Measurements from ENCODE around the gene CHCHD10. TPM values are rescaled to one million over a fixed set of nuclear protein-coding genes. Genes with fewer than 3 reads are reported as not detected.
A peak's percentile ranks its signal among the peaks of the same experiment; 100 is the strongest.

CHCHD10 gene
- 1.6 TPM in 1 of 2 replicates, not detected in the other for total RNA-seq (2014; rRNA removed; shearing (Covaris generic))
- polyA plus RNA-seq (2016; fragmentation: Nextera tagmentation; extraction: Ambion mirVana) = 20.3 and 22.3 TPM in 2 replicates

- Histone ChIP-seq H3K9me2 (ENCODE audit: insufficient read depth) (no peaks in the 10 kb centered on the region), H3K79me2 (ENCODE audit: insufficient read depth) (no peaks in the 10 kb centered on the region), H4K20me1 (ENCODE audit: insufficient read depth) (no peaks in the 10 kb centered on the region), H3K4me3 (peak within 1 kb of the TSS; percentile 78), H2AFZ (peak within 1 kb of the TSS; percentile 94), H3K27ac (no peak within 1 kb of the TSS), H3K9ac (peak within 1 kb of the TSS; percentile 82), H3K9me3 (ENCODE audit: low read depth) (no peaks in the 10 kb centered on the region), H3F3A (ENCODE audit: insufficient read depth) (no peaks in the 10 kb centered on the region), H3K27me3 (replicated peaks; ENCODE audit: insufficient read depth) (no peaks in the 10 kb centered on the region), H3K36me3 (ENCODE audit: low read depth) (no peaks in the 10 kb centered on the region), H3K4me2 (ENCODE audit: unreplicated experiment) (peak within 1 kb of the TSS; percentile 68), H3K4me1 (ENCODE audit: insufficient read depth) (peaks cover 4% of the 10 kb centered on the region)
- in situ Hi-C loops (cut with MboI) = no loop called here
- DNase-seq = peak; percentile 86
- no peak for TF ChIP-seq EZH2phosphoT487 (IDR thresholded peaks at IDR 0.05; ENCODE audit: insufficient read depth, low read depth)
- TF ChIP-seq EZH2 (IDR thresholded peaks at IDR 0.05; ENCODE audit: insufficient read depth, poor library complexity, severe bottlenecking) = no peak
- WGBS, 2 experiments (ENCODE audit: low coverage in 1 of 2, low lambda C conversion rate in 2 of 2, missing lambda C conversion rate in 2 of 2) = 0 to 2% methylated on average over 32 to 59 of the region's 63 CpGs
Observed at GRCh38 chr22:23767673-23768548, at the start of gene CHCHD10. CHCHD10 (minus strand) TSS chr22:23767972; CDS start chr22:23767874, 98 bp downstream.

DNA sequence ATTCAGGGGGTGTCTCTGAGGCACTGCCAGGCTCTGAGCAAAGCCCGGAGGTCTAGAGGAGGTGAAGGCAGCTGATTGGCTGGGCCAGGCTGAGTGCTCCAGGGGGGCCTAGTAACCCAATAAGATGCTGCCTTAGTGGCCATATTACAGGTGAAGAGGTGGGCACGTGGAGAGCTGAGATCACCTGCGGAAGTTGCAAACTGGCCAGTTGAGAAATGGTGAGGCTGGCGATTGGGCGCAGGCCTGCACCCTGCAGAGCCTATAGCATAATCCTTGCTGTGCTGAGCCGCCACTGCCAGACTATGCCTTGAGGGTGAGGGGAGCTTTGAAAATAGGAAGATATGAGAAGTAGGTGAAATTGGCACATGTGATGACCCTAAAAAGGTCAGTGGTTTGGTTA is 49.4 kb upstream of the CHCHD10 start:
- no peak for DNase-seq
- in situ Hi-C loops (cut with MboI) = no loop called here
- no peaks in the 10 kb centered on the region for H3F3A ChIP-seq (ENCODE audit: insufficient read depth)
- H3K79me2 ChIP-seq (ENCODE audit: insufficient read depth) = no peaks in the 10 kb centered on the region
- no peaks in the 10 kb centered on the region for H3K9me2 ChIP-seq (ENCODE audit: insufficient read depth)
- TF ChIP-seq EZH2 (IDR thresholded peaks at IDR 0.05; ENCODE audit: insufficient read depth, poor library complexity, severe bottlenecking) = no peak
- no peak for TF ChIP-seq EZH2phosphoT487 (IDR thresholded peaks at IDR 0.05; ENCODE audit: insufficient read depth, low read depth)
- H3K9ac ChIP-seq = no peak overlapping the region
- no peak overlapping the region for H3K4me2 ChIP-seq (ENCODE audit: unreplicated experiment)
- 92 to 97% methylated on average over 6 of the region's 6 CpGs for WGBS, 2 experiments (ENCODE audit: low coverage in 1 of 2, low lambda C conversion rate in 2 of 2, missing lambda C conversion rate in 2 of 2)
- no peak overlapping the region for H3K27ac ChIP-seq
- no peak overlapping the region for H2AFZ ChIP-seq
- no peaks in the 10 kb centered on the region for H3K27me3 ChIP-seq (replicated peaks; ENCODE audit: insufficient read depth)
- peaks cover 6% of the 10 kb centered on the region; the same call in 1 of the 2 replicates for H3K4me1 ChIP-seq (ENCODE audit: insufficient read depth)
- H3K36me3 ChIP-seq (ENCODE audit: low read depth) = peaks cover 9% of the 10 kb centered on the region
- no peaks in the 10 kb centered on the region for H4K20me1 ChIP-seq (ENCODE audit: insufficient read depth)
- H3K9me3 ChIP-seq (ENCODE audit: low read depth) = no peaks in the 10 kb centered on the region
- no peak overlapping the region for H3K4me3 ChIP-seq

DNA sequence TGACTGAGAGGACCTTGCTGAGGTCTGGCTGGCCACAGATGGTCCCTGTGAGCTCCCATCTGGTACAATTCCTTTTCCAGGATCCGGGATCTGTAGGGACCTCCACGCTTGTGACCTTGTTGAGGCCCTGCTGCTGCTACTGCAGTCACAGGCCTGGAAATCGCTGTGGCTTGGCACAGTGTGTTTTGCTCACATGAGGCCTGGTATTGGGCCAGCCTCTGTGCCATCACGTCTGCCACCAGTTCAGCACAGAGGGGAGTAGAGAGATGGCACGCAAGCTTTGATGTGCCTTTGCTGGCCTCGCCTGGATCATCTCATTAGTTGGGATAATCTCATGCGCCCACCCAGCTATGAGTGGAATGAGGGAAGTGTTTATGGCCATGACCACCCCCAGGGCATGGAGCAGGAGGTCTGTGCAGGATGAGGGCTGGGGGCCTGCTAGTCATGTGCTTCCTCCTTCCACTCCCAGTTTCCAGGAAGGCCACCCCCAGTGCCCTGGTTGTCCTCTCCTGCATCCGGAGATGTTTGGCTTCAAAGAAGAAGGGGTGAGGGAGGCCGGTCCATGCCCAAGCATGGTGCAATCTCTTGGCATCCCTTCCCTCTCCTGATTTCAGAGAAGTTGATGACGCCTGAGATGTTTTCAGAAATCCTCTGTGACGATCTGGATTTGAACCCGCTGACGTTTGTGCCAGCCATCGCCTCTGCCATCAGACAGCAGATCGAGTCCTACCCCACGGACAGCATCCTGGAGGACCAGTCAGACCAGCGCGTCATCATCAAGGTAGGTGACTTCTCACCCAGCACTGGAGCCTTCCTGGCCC is 48.6 kb upstream of the CHCHD10 start:
- H3K27ac ChIP-seq = no peak overlapping the region
- H3K79me2 ChIP-seq (ENCODE audit: insufficient read depth) = no peaks in the 10 kb centered on the region
- no peaks in the 10 kb centered on the region for H3K9me3 ChIP-seq (ENCODE audit: low read depth)
- H3K4me1 ChIP-seq (ENCODE audit: insufficient read depth) = peaks cover 6% of the 10 kb centered on the region; the same call in 1 of the 2 replicates
- no peak overlapping the region for H3K4me3 ChIP-seq
- DNase-seq = peak; percentile 22
- TF ChIP-seq EZH2 (IDR thresholded peaks at IDR 0.05; ENCODE audit: insufficient read depth, poor library complexity, severe bottlenecking) = no peak
- no peak for TF ChIP-seq EZH2phosphoT487 (IDR thresholded peaks at IDR 0.05; ENCODE audit: insufficient read depth, low read depth)
- H3K9me2 ChIP-seq (ENCODE audit: insufficient read depth) = no peaks in the 10 kb centered on the region
- peaks cover 16% of the 10 kb centered on the region for H3K36me3 ChIP-seq (ENCODE audit: low read depth)
- WGBS, 2 experiments (ENCODE audit: low coverage in 1 of 2, low lambda C conversion rate in 2 of 2, missing lambda C conversion rate in 2 of 2) = 70 to 73% methylated on average over 18 of the region's 18 CpGs
- H3K27me3 ChIP-seq (replicated peaks; ENCODE audit: insufficient read depth) = no peaks in the 10 kb centered on the region
- in situ Hi-C loops (cut with MboI) = no loop called here
- no peaks in the 10 kb centered on the region for H3F3A ChIP-seq (ENCODE audit: insufficient read depth)
- H3K4me2 ChIP-seq (ENCODE audit: unreplicated experiment) = no peak overlapping the region
- H4K20me1 ChIP-seq (ENCODE audit: insufficient read depth) = no peaks in the 10 kb centered on the region
- no peak overlapping the region for H3K9ac ChIP-seq
- no peak overlapping the region for H2AFZ ChIP-seq

DNA sequence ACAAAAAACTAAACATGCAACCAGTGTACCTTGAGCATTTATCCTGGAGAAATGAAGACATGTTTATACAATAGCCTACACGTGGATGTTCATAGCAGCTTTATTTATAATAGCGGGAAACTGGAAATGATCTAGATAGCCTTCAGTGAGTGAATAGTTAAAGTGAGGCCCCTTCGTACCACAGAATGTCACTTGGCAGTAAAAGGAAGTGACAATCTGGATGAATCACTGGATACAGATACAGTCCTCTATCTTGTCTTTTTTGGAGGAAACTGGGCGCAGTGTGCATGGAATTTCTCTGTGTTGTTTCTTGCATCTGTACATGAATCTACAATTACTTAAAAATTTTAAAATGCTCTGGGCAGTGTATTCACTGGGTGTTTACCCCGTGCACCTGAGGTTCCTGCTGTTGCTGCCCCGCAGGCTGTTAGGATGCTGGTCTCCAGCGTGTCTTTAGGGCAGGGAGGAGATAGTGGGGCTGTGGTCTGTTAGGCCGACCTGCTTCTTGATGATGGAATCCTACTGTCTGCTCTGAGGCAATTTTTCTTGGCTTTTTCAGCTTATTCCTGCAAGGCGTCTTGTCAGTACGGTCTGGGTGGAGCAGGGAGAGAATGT is 47.9 kb upstream of the CHCHD10 start:
- DNase-seq = no peak
- H4K20me1 ChIP-seq (ENCODE audit: insufficient read depth) = no peaks in the 10 kb centered on the region
- H3K9me2 ChIP-seq (ENCODE audit: insufficient read depth) = no peaks in the 10 kb centered on the region
- no peaks in the 10 kb centered on the region for H3F3A ChIP-seq (ENCODE audit: insufficient read depth)
- no peak overlapping the region for H3K27ac ChIP-seq
- no peak overlapping the region for H3K9ac ChIP-seq
- WGBS, 2 experiments (ENCODE audit: low coverage in 1 of 2, low lambda C conversion rate in 2 of 2, missing lambda C conversion rate in 2 of 2) = 57 to 61% methylated on average over 10 of the region's 10 CpGs
- TF ChIP-seq EZH2 (IDR thresholded peaks at IDR 0.05; ENCODE audit: insufficient read depth, poor library complexity, severe bottlenecking) (no peak), EZH2phosphoT487 (IDR thresholded peaks at IDR 0.05; ENCODE audit: insufficient read depth, low read depth) (no peak)
- no peaks in the 10 kb centered on the region for H3K9me3 ChIP-seq (ENCODE audit: low read depth)
- peaks cover 20% of the 10 kb centered on the region for H3K36me3 ChIP-seq (ENCODE audit: low read depth)
- in situ Hi-C loops (cut with MboI) = no loop called here
- H3K79me2 ChIP-seq (ENCODE audit: insufficient read depth) = no peaks in the 10 kb centered on the region
- H3K4me1 ChIP-seq (ENCODE audit: insufficient read depth) = peaks cover 6% of the 10 kb centered on the region; the same call in 1 of the 2 replicates
- no peak overlapping the region for H3K4me3 ChIP-seq
- H3K27me3 ChIP-seq (replicated peaks; ENCODE audit: insufficient read depth) = no peaks in the 10 kb centered on the region
- no peak overlapping the region for H2AFZ ChIP-seq
- no peak overlapping the region for H3K4me2 ChIP-seq (ENCODE audit: unreplicated experiment)

All from GM23248 (cell line).